NCI-H2196 (cell line): ENCODE measurements around the gene PARVA.
A peak's percentile ranks its signal among the peaks of the same experiment; 100 is the strongest.

Source experiments
- DNase-seq: peaks from one replicate; lab custom pipeline; 2025; ENCODE audit not compliant: unreplicated experiment; lab: John Stamatoyannopoulos, UW

The PARVA gene

DNA sequence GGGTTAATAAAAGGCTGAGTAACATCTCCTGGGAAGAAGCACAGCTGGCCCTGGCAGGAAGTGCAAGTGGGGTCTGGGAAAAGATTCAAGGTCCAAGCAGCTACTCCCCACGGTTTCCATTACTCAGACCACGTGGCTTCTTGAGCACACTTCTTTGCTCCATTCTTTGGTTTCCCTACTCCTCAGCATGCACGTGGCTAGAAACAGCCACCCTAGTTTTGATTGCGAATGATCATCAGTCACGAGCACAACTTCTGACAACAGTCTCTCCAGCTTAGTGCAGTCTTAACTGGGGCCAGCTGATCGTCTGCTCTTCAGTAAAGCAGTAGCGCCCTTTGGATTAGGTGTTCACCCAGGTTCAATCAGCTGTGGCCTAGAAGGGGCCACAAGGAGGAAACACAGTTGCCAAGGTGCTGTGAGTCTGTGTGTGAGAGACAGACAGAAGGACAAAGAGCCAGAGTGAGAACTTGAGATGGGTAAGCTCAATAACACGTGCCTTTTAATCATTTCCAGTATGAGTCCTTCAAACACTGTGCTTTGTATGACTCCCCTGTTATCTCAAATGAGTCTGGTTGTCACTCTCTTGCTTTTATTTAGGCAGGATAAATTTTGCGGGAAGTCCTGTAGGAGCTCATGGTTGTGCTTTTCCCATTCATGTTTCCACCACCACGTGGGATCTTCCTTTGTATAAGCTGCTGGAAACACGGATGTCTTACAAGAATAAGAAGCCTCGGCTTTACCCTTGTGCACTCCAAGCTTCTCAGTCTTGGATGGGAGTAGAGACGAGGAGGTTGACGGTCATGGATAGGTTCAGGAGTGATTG lies 901 bp upstream of the PARVA start:
- DNase-seq: no peak

DNA sequence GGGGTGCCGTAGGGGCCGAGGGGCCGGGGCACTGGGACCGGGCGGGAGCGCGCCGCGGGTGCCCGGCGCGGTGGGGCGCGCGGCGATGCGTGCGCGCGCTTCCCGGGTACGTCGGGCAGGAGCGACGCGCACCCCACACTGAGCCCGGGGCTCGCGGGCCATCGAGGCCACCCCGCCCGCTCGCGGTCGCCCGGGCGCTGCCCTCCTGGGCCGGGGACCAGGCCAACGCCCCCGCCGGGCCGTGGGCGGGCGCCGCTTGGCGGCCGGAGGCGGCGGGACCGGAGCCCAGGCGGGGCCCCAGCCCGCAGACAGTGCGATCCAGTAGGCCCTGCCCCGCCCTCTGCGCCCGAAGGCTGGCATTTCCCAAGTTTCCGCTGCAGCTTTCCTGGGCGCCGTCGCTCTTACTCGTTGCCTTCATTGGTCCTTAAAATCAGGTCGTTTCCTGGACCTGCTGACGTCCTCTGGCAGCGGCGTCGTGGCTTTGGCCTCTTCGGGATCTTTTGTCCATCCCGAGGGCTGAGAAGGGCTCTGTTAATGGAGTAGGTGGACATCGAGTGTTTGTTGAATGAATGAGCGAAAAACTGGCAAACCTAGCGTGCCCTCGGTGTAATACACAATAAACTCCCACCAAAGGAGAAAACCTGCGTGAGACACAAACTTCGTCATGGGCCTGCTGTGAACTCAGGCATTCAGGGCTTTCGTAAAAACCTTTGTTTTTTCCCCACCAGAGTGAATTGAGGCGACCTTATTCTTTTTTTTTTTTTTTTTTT lies 638 bp downstream of the PARVA start:
- peak; percentile 71 for DNase-seq

DNA sequence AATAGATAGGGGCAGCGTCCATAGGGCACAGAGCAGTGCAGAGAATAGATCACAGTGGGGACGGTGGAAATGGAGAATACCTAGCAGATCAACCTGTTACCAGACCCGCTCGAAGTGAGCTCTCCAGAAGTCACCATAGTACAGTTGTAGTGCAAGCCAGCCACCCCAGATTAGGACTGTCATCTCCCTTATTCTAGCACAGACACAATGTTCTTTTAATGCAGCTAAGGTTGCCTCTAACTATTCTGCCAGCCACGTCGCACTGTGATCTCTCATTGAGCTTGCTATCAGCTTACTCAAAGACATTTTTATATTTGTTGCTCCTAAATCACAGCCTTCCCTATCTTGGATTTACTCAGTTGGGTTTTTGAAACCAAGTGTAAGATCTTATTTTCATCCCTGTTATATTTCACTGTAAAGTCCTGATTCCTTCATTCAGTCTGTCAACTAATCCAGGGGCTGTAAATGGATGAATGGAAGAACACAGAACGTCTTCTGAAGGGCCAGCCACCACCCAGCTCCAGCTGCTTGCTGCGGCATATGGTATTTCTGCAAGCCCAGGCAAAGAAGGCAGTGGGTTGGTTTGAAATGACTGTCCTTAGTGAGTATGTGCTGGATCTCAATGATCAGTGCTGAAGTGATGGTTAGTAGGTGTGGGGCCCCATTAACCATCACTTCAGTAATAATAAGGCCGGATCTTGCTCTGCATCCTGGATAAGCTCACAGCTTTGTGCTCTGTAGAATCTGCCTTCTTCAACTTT lies 3.4 kb downstream of the PARVA start:
- no peak for DNase-seq

GRCh38 chr11:12381875-12382274 lies 4.5 kb downstream of the PARVA start:
- DNase-seq: no peak

GRCh38 chr11:12382451-12382850 lies 5.1 kb downstream of the PARVA start:
- no peak for DNase-seq

GRCh38 chr11:12386309-12386708 lies 8.9 kb downstream of the PARVA start:
- no peak for DNase-seq

- no peak for DNase-seq
These were observed 9.4 kb downstream of the PARVA start for GRCh38 chr11:12386745-12387144.

- DNase-seq: no peak
These were observed 10.8 kb downstream of the PARVA start for GRCh38 chr11:12388173-12388572.

DNA sequence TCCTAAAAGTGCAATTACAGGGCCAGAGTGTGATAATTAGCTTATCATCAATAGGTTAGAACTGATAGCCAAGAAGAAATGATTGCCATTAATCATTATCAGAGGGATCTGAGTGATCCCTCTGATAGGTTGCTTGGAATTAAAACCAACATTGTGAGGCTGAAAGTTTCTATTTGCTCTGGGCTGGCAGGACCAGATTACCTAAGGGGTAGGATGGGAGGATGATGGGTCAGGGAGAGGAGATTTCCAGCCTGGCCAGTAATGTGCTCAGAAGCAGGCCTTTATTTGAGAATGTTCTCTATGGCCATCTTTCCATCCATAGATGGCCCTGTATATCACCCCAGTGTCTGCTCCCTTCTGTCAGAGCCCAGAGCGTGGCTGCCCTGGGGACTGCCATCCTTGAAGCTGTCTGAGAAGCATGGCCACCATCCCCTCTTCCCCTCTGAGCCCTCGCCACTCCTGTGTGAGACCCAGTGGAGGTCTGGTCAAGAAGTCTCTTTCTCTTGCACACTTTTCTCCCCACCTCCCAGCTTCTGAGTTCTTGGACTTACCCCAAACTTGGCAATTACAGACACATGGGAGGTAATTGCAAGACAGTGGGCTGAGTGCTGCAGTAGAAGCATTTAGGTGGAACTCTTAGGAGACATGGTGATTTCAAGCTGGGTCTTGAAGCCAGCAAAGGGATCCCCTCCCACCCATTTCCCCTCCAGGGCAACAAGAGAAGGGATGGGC lies 11.7 kb downstream of the PARVA start:
- DNase-seq: no peak

DNA sequence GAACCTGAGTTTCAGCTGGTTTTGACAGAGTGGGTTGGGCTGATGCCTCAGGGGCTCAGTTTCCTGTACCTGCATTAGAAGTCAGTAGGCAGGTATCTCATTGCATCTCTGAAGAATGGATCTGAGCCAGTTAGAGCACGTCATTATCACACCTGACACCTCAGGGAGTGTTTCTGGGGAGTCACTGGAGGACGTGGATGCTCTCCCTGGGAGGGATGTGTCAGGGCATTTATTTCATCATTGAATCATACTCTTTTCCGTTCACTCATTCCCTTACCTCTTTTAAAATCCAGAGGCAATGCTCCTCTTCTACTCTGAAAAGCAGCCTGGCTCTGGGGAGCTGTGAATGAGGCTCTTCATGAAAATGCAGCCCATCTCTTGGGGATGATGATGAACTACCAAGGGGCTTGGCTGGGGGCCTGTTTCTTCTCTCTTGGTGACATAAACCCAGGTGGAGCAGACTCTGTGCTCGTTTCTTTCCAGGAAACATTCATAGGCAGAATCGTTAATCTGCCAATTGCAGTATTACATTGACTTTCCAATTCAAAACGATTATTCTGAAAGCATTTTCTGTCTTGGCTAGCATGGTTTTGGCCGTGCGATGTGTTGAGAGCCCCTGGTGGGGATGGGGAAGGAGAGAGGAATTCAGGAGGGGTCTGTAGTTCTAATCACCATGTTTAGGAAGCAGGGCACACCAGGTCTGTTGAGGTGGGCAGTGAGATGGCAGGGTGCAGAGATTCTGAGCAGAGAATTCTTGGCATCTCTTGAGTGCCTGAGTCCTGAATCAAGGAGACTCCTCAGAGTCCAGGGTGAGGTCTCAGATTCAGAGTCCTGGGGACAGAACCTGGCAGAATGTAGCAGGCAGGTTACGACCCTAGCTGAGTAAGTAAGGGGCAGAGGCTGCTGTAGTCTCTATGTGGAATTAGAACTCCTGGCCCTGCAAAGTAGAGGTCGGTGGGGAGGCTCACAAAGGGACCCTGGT lies 12.6 kb downstream of the PARVA start:
- no peak for DNase-seq

- DNase-seq: no peak
These were observed 13.3 kb downstream of the PARVA start for GRCh38 chr11:12390687-12391110.

DNA sequence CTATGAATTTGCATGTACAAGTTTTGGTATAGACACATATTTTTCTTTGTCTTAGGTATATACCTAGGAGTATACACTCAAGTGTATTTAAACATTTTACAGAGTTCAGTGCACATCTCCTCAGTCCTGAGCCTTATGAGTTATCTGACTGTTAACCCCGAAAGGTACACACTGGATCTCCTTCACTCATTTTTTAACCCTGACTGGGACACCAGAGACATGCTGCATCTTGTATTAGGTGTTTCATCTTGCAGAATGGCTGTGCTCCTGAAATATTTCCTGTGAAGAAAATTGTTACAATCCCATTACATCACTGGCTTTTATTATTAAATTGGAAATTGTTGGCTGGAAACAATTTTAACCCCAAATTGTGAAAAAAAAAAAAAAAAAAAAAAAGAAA lies 15.3 kb downstream of the PARVA start:
- DNase-seq: no peak

DNA sequence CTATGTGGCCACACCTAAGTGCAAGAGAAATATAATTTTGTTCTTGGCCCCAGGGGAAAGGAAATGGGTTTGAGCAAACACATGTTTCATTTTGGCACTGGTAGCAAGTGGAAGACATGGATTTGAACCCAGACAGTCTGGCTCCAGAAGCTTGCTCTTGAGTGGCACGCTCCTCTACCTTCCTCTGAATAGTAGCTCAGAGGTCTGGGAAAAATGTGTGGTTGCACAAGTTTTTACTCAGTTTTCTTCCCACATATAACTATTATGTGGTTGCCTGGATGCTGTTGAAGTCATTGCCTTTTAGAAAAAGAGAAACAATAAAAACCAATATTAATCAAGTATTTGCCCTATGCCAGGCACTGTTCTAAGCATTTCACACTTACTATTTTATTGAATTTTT lies 16.3 kb downstream of the PARVA start:
- no peak for DNase-seq

GRCh38 chr11:12394601-12395000 lies 17.2 kb downstream of the PARVA start:
- no peak for DNase-seq

- no peak for DNase-seq
These were observed 18.0 kb downstream of the PARVA start for GRCh38 chr11:12395333-12395732.

DNA sequence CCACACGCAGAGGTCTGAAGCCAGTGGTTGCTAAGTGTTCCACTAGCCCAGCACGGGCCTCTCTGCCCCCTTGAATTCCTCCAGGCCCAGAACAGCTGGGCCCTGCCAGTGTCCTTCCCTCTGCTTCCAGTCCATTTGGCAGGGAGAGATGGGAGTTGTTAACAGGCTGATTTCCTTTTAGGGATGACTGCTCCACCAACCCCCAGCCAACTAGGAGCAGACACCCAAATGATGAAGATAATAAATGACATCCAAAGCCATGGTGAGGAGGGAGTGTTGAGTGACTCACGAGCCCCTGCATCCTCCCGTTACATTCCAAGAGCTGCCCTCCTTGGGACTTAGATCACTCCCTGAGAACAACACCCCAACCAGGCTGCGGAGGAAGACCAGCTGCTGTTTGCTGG lies 20.6 kb downstream of the PARVA start:
- DNase-seq: no peak

DNA sequence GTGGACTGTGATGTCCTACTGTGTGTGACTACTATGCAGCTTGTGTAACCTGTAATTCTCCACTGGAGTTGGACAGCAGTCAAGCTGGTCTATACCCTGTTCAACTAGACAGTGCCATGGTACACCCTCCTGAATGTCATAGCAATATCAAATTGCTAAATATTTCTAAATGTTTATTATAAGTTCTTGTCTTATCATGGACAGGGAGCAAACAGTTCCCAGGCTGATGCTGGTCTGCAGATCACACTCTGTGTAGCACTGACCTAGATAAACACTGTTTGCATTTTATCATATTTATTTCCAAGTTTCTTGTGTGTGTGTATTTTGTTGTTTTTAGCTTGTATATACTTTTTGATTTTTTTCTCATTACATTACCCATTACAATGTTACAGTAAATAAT lies 22.0 kb downstream of the PARVA start:
- DNase-seq: no peak

GRCh38 chr11:12402025-12402424 lies 24.7 kb downstream of the PARVA start:
- DNase-seq: no peak

GRCh38 chr11:12402691-12403120 lies 25.3 kb downstream of the PARVA start:
- no peak for DNase-seq
